Measurements from ENCODE around the gene OR51B6. TPM values are rescaled to one million over a fixed set of nuclear protein-coding genes. Genes with fewer than 3 reads are reported as not detected.

The OR51B6 gene
- total and polyA plus RNA-seq, 9 of the 15 experiments (the other 6 are each of a cell fraction or from before 2014, with no cell fraction given): 0.06 to 0.97 TPM; not detected in 7

DNA sequence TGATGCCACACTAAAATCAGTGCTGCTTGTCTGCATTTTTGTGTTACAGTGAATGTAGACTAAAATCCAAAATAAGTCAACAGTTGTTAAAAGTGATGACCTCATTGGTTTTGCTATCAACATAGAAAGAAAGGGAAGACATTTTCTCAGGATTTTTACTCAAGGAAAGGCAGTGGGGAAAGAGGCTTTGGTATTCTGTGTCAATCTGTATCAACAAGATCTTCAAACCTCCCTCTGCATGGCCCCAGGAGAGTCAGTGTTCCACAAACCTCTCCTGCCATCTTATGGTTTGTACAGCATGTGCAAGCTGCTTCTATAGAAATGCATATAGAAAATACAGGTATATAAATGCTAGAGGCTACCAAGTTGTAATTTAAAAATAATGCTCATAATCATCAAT is 18.5 kb downstream of the OR51B6 start (continued):
- no peak for TF ChIP-seq KLF13 (tag; IDR thresholded peaks at IDR 0.05; ENCODE audit: borderline replicate concordance, low read depth)
- TF ChIP-seq HDAC6 (IDR thresholded peaks at IDR 0.05; ENCODE audit: low read depth, low read length): no peak
- TF ChIP-seq ATF1 (CRISPR knock-in tag; IDR thresholded peaks at IDR 0.05): no peak
- TF ChIP-seq ATF1 (tag; IDR thresholded peaks at IDR 0.05): no peak

- WGBS (ENCODE audit: insufficient coverage, low coverage, missing lambda C conversion rate): 38% methylated on average over 1 of the region's 4 CpGs
- Histone ChIP-seq H3K9ac (ENCODE audit: insufficient read depth in 1 of 2, low read depth in 2 of 2, low read length in 2 of 2) (no peak overlapping the region), H3K9me3 (replicated peaks; ENCODE audit: control insufficient read depth, insufficient read depth, low read depth, low read length) (no peaks in the 10 kb centered on the region), H3K27ac (ENCODE audit: extremely low read depth, low read depth, low read length) (no peak overlapping the region), H3K4me2 (ENCODE audit: insufficient read depth, low read length) (no peak overlapping the region), H3K79me2 (ENCODE audit: control insufficient read depth, insufficient read depth, low read length) (peaks cover 46% of the 10 kb centered on the region), H3K4me3 (no peak overlapping the region), H3K9me1 (ENCODE audit: control insufficient read depth, insufficient read depth, low read length) (no peaks in the 10 kb centered on the region), H3K36me3 (ENCODE audit: control insufficient read depth, insufficient read depth, low read length) (peaks cover 49% of the 10 kb centered on the region), H3K27me3 (ENCODE audit: control insufficient read depth in 2 of 2, insufficient read depth in 2 of 2, low read length in 2 of 2) (no peaks in the 10 kb centered on the region), H4K20me1 (replicated peaks; ENCODE audit: control insufficient read depth, insufficient read depth, low read length) (no peaks in the 10 kb centered on the region), H2AFZ (ENCODE audit: low read depth, low read length) (no peak overlapping the region), H3K4me1 (replicated peaks in 1 of 2; ENCODE audit: control insufficient read depth in 2 of 2, insufficient read depth in 2 of 2, low read length in 2 of 2) (no peaks in the 10 kb centered on the region; a peak in 1 of 5 replicates)
- in situ Hi-C loops (cut with MboI) (loop anchor here (5.0 kb wide), 1 partner anchor 259 kb away; no protein-coding TSS in a partner anchor), intact Hi-C loops (cut with micrococcal nuclease) (loop anchor here (2.0 to 10.0 kb wide), 3 partner anchors 174 to 259 kb away; no protein-coding TSS in a partner anchor)
- DNase-seq (ENCODE audit: extremely low read depth in 1 of 4, low spot score in 3 of 4): peak; percentile 53 to 70 (median 56)
- CTCF ChIA-PET (ENCODE audit: low intra/inter-chr PET ratio): interaction anchor here (0.7 kb wide), 1 partner anchor 257 kb away, joined by 3 read pairs; no protein-coding TSS in a partner anchor
- peak; percentile 97 for ATAC-seq
- BruUV-seq (replicated peaks): no TSS peak
- POLR2A ChIA-PET: no interaction called here
- peak; percentile 94 for FAIRE-seq
- TF ChIP-seq ZBED1 (IDR thresholded peaks at IDR 0.05): no peak
- TF ChIP-seq ZNF124 (CRISPR knock-in tag; IDR thresholded peaks at IDR 0.05): no peak
- TF ChIP-seq SRSF7 (optimal IDR thresholded peaks at IDR 0.05; ENCODE audit: low read depth, low read length): no peak
- no peak for TF ChIP-seq SNIP1 (IDR thresholded peaks at IDR 0.05; ENCODE audit: low read depth)
- TF ChIP-seq TEAD2 (tag; IDR thresholded peaks at IDR 0.05): no peak
- TF ChIP-seq LEF1 (IDR thresholded peaks at IDR 0.05): no peak
- no peak for TF ChIP-seq CBX8 (IDR thresholded peaks at IDR 0.05; ENCODE audit: borderline replicate concordance, extremely low read depth, low read depth, low read length, poor library complexity, severe bottlenecking)
- peak; percentile 59; the same call in 1 of the 2 replicates for TF ChIP-seq REST (IDR thresholded peaks at IDR 0.05; ENCODE audit: borderline replicate concordance)
- TF ChIP-seq REST (CRISPR knock-in tag; IDR thresholded peaks at IDR 0.05; ENCODE audit: low read depth): no peak
These were observed 29.5 kb downstream of the OR51B6 start for GRCh38 chr11:5380740-5381342.

Data from K562 (cell line).